Esophagus squamous epithelium (tissue), 4 donors: ENCODE results near the gene SPO11.

Source experiments
- POLR2A ChIP-seq, 4 donors: fragments of 450-650 bp; IDR thresholded peaks; one replicate each; pipeline ENCODE4 v1.6.1; 2017; ENCODE audit warnings: antibody characterized with exemption in 4 of 4, mild to moderate bottlenecking in 4 of 4, moderate library complexity in 3 of 4
- TF ChIP-seq, protein P1 (sequence below), 6 experiments: fragments of 450-650 bp in 4 of 6; fragments of 200-600 bp in 2 of 6; sonication (generic) in 2 of 6; IDR thresholded peaks; one replicate each; pipeline ENCODE4 v1.5.1; 2016 to 2019; ENCODE audit warnings: antibody characterized with exemption in 6 of 6, mild to moderate bottlenecking in 4 of 6, moderate library complexity in 4 of 6

- TF ChIP-seq, protein P1, sequence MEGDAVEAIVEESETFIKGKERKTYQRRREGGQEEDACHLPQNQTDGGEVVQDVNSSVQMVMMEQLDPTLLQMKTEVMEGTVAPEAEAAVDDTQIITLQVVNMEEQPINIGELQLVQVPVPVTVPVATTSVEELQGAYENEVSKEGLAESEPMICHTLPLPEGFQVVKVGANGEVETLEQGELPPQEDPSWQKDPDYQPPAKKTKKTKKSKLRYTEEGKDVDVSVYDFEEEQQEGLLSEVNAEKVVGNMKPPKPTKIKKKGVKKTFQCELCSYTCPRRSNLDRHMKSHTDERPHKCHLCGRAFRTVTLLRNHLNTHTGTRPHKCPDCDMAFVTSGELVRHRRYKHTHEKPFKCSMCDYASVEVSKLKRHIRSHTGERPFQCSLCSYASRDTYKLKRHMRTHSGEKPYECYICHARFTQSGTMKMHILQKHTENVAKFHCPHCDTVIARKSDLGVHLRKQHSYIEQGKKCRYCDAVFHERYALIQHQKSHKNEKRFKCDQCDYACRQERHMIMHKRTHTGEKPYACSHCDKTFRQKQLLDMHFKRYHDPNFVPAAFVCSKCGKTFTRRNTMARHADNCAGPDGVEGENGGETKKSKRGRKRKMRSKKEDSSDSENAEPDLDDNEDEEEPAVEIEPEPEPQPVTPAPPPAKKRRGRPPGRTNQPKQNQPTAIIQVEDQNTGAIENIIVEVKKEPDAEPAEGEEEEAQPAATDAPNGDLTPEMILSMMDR (IDR thresholded peaks at IDR 0.05): no peak
- TF ChIP-seq POLR2A (IDR thresholded peaks at IDR 0.05): no peak
Observed at GRCh38 chr20:57369596-57369995, 40.0 kb downstream of the SPO11 start.
